HEK293 (cell line): Measurements from ENCODE around the gene PSAPL1.

Source experiments
- CTCF ChIA-PET: fragments of 350-600 bp; formaldehyde crosslinking; extraction: SDS; loops from one replicate; lab custom pipeline; 2021; ENCODE audit warnings: antibody characterized with exemption; lab: Yijun Ruan, JAX
- POLR2A ChIA-PET: fragments of 300-600 bp; formaldehyde crosslinking; extraction: SDS; loops from one replicate; lab custom pipeline; 2020; ENCODE audit warnings: antibody characterized with exemption, inconsistent platforms; lab: Yijun Ruan, JAX
- H3K27ac ChIP-seq: fragments of 200-500 bp; sonication (Bioruptor generic); 2 replicates; pipeline ENCODE4 v1.5.1; 2014; ENCODE audit warnings: low read depth, low read length, control low read depth, inconsistent platforms; ENCODE audit errors: extremely low read depth
- H3K36me3 ChIP-seq, 2 experiments: fragments of 200-500 bp in 1 of 2; sonication (Bioruptor generic) in 1 of 2; 1 replicate in 1 of 2; 2 replicates in 1 of 2; pipeline ENCODE4 v1.5.1; 2014 to 2017; ENCODE audit warnings: inconsistent platforms in 2 of 2, low read length in 2 of 2; ENCODE audit not compliant: control insufficient read depth in 2 of 2, insufficient read depth in 1 of 2
- H3K4me1 ChIP-seq: fragments of 200-500 bp; sonication (Bioruptor generic); 2 replicates; pipeline ENCODE4 v1.5.1; 2014; ENCODE audit warnings: mild to moderate bottlenecking, low read length, inconsistent platforms; ENCODE audit not compliant: control insufficient read depth, insufficient read depth
- H3K4me3 ChIP-seq: 2 replicates; pipeline ENCODE4 v1.5.1; 2011; ENCODE audit warnings: low read depth, mild to moderate bottlenecking, control low read depth, low read length, moderate library complexity
- H3K9me3 ChIP-seq: fragments of 200-500 bp; sonication (Bioruptor generic); 2 replicates; pipeline ENCODE4 v1.5.1; 2014; ENCODE audit warnings: low read depth, low read length, inconsistent platforms; ENCODE audit not compliant: control insufficient read depth, insufficient read depth
- EGR2 ChIP-seq: fragments of 450-650 bp; formaldehyde crosslinking; IDR thresholded peaks from 2 replicates; pipeline ENCODE4 v1.5.1; 2016; ENCODE audit warnings: low read depth, missing biosample characterization, missing genetic modification characterization
- IKZF3 ChIP-seq: fragments of 450-650 bp; IDR thresholded peaks from 2 replicates; pipeline ENCODE4 v1.5.0; 2018; ENCODE audit warnings: missing biosample characterization, mild to moderate bottlenecking, missing genetic modification characterization, moderate library complexity
- TRIM28 ChIP-seq: IDR thresholded peaks from 2 replicates; pipeline ENCODE4 v1.6.1; 2011; ENCODE audit warnings: low read length, control low read depth, borderline replicate concordance
- ZBTB1 ChIP-seq: fragments of 450-650 bp; formaldehyde crosslinking; IDR thresholded peaks from 2 replicates; pipeline ENCODE4 v1.5.1; 2016; ENCODE audit warnings: missing biosample characterization, missing genetic modification characterization
- ZBTB10 ChIP-seq: fragments of 450-650 bp; formaldehyde crosslinking; IDR thresholded peaks from 2 replicates; pipeline ENCODE4 v1.5.1; 2016; ENCODE audit warnings: missing biosample characterization, missing genetic modification characterization
- ZBTB49 ChIP-seq: fragments of 450-650 bp; formaldehyde crosslinking; IDR thresholded peaks from 2 replicates; pipeline ENCODE4 v1.5.1; 2016; ENCODE audit warnings: missing biosample characterization, missing genetic modification characterization, low read depth
- ZFP41 ChIP-seq: fragments of 450-650 bp; formaldehyde crosslinking; IDR thresholded peaks from 2 replicates; pipeline ENCODE4 v1.5.1; 2016; ENCODE audit warnings: missing biosample characterization, missing genetic modification characterization, borderline replicate concordance
- ZFP69B ChIP-seq: fragments of 450-650 bp; formaldehyde crosslinking; IDR thresholded peaks from 2 replicates; pipeline ENCODE4 v1.5.1; 2016; ENCODE audit warnings: missing biosample characterization, missing genetic modification characterization
- ZIC2 ChIP-seq: fragments of 450-650 bp; formaldehyde crosslinking; IDR thresholded peaks from 2 replicates; pipeline ENCODE4 v1.5.1; 2016; ENCODE audit warnings: missing biosample characterization, missing genetic modification characterization
- ZNF121 ChIP-seq: fragments of 450-650 bp; formaldehyde crosslinking; IDR thresholded peaks from 2 replicates; pipeline ENCODE4 v1.5.1; 2016; ENCODE audit warnings: missing biosample characterization, missing genetic modification characterization
- ZNF239 ChIP-seq: fragments of 450-650 bp; formaldehyde crosslinking; IDR thresholded peaks from 2 replicates; pipeline ENCODE4 v1.5.1; 2016; ENCODE audit warnings: missing biosample characterization, missing genetic modification characterization
- ZNF266 ChIP-seq: fragments of 450-650 bp; formaldehyde crosslinking; IDR thresholded peaks from 2 replicates; pipeline ENCODE4 v1.5.1; 2016; ENCODE audit warnings: missing biosample characterization, missing genetic modification characterization, low read depth
- ZNF311 ChIP-seq: fragments of 450-650 bp; formaldehyde crosslinking; IDR thresholded peaks from 2 replicates; pipeline ENCODE4 v1.5.1; 2017; ENCODE audit warnings: missing biosample characterization, missing genetic modification characterization, borderline replicate concordance
- ZNF391 ChIP-seq: fragments of 450-650 bp; formaldehyde crosslinking; IDR thresholded peaks from 2 replicates; pipeline ENCODE4 v1.5.1; 2016; ENCODE audit warnings: low read depth, missing biosample characterization, missing genetic modification characterization, borderline replicate concordance
- ZNF501 ChIP-seq: fragments of 450-650 bp; formaldehyde crosslinking; IDR thresholded peaks from 2 replicates; pipeline ENCODE4 v1.5.1; 2016; ENCODE audit warnings: missing biosample characterization, missing genetic modification characterization
- ZNF626 ChIP-seq: fragments of 450-650 bp; sonication (Bioruptor Pico); formaldehyde crosslinking; IDR thresholded peaks from 2 replicates; pipeline ENCODE4 v1.5.1; 2018; ENCODE audit warnings: missing biosample characterization, missing genetic modification characterization, inconsistent platforms
- ZNF837 ChIP-seq: fragments of 450-650 bp; formaldehyde crosslinking; IDR thresholded peaks from 2 replicates; pipeline ENCODE4 v1.5.1; 2016; ENCODE audit warnings: missing biosample characterization, missing genetic modification characterization
- ZNF843 ChIP-seq: fragments of 450-650 bp; formaldehyde crosslinking; IDR thresholded peaks from 2 replicates; pipeline ENCODE4 v1.5.1; 2016; ENCODE audit warnings: missing biosample characterization, missing genetic modification characterization
- ZSCAN16 ChIP-seq: fragments of 450-650 bp; formaldehyde crosslinking; IDR thresholded peaks from 2 replicates; pipeline ENCODE4 v1.5.1; 2016; ENCODE audit warnings: missing biosample characterization, missing genetic modification characterization
- ZSCAN18 ChIP-seq: fragments of 450-650 bp; formaldehyde crosslinking; IDR thresholded peaks from 2 replicates; pipeline ENCODE4 v1.5.1; 2016; ENCODE audit warnings: missing biosample characterization, missing genetic modification characterization
- ZSCAN30 ChIP-seq: fragments of 450-650 bp; IDR thresholded peaks from 2 replicates; pipeline ENCODE4 v1.5.1; 2018; ENCODE audit warnings: missing biosample characterization, mild to moderate bottlenecking, missing genetic modification characterization, moderate library complexity
- ZSCAN4 ChIP-seq: fragments of 450-650 bp; formaldehyde crosslinking; IDR thresholded peaks from 2 replicates; pipeline ENCODE4 v1.5.1; 2017; ENCODE audit warnings: missing biosample characterization, missing genetic modification characterization

Gene PSAPL1

GRCh38 chr4:7414736-7415510, 19.8 kb downstream of the PSAPL1 start (continued):
- no peak for TF ChIP-seq ZBTB10
- TF ChIP-seq ZNF121 (tag by site-specific recombination), result no peak
- no peak for TF ChIP-seq ZFP41 (tag by site-specific recombination)

GRCh38 chr4:7414046-7414445, 20.7 kb downstream of the PSAPL1 start:
- Histone ChIP-seq H3K4me1 (no peaks in the 10 kb centered on the region), H3K36me3 (no peaks in the 10 kb centered on the region), H3K27ac (no peak overlapping the region), H3K9me3 (no peaks in the 10 kb centered on the region), H3K4me3 (no peak overlapping the region)
- CTCF ChIA-PET, result interaction anchor here (1.8 kb wide), 1 partner anchor 11 kb away, joined by 6 read pairs; no protein-coding TSS in a partner anchor
- TF ChIP-seq ZNF837 (tag by site-specific recombination) (no peak), ZSCAN30 (tag by site-specific recombination) (no peak), ZSCAN18 (tag by site-specific recombination) (no peak), ZNF311 (tag by site-specific recombination) (no peak), TRIM28 (no peak), ZIC2 (tag by site-specific recombination) (no peak), ZBTB10 (no peak), ZNF843 (tag by site-specific recombination) (no peak), EGR2 (no peak), ZBTB49 (tag by site-specific recombination) (no peak), IKZF3 (tag by site-specific recombination) (no peak), ZSCAN16 (tag by site-specific recombination) (no peak), ZNF626 (no peak), ZNF266 (tag by site-specific recombination) (no peak), ZNF391 (tag by site-specific recombination) (no peak), ZFP69B (tag by site-specific recombination) (no peak), ZSCAN4 (no peak), ZNF239 (no peak), ZNF501 (tag by site-specific recombination) (no peak), ZBTB1 (no peak)
- POLR2A ChIA-PET, result no interaction called here
